H9 (cell line): ENCODE measurements around the gene UBTF. TPM values are rescaled to one million over a fixed set of nuclear protein-coding genes. Genes with fewer than 3 reads are reported as not detected.
A peak's percentile ranks its signal among the peaks of the same experiment; 100 is the strongest.

Source experiments
- DNase-seq: peaks from one replicate; pipeline ENCODE4 v3.0.0-alpha.2; 2017
- H2AFZ ChIP-seq: one replicate; pipeline ENCODE4 v1.6.1; 2013; ENCODE audit warnings: mild to moderate bottlenecking, low read length, control low read depth, moderate library complexity
- H2AK5ac ChIP-seq: 2 replicates; pipeline ENCODE4 v1.6.1; 2013; ENCODE audit warnings: low read length, control low read depth, mixed read lengths; ENCODE audit not compliant: insufficient read length
- H2BK120ac ChIP-seq: one replicate; pipeline ENCODE4 v1.6.1; 2013; ENCODE audit warnings: low read depth, mild to moderate bottlenecking, low read length, control low read depth, inconsistent platforms; ENCODE audit not compliant: poor library complexity, severe bottlenecking
- H2BK12ac ChIP-seq: 2 replicates; pipeline ENCODE4 v1.6.1; 2013; ENCODE audit warnings: low read length, control low read depth, mixed read lengths, low read depth; ENCODE audit not compliant: insufficient read length
- H2BK15ac ChIP-seq: 2 replicates; pipeline ENCODE4 v1.6.1; 2013; ENCODE audit warnings: low read depth, low read length, control low read depth
- H2BK20ac ChIP-seq: one replicate; pipeline ENCODE4 v1.6.1; 2013; ENCODE audit warnings: low read depth, mild to moderate bottlenecking, low read length, control low read depth, inconsistent platforms; ENCODE audit not compliant: poor library complexity, severe bottlenecking
- H2BK5ac ChIP-seq: 2 replicates; pipeline ENCODE4 v1.6.1; 2013; ENCODE audit warnings: low read length, control low read depth, mixed read lengths; ENCODE audit not compliant: insufficient read length
- H3K14ac ChIP-seq: 2 replicates; pipeline ENCODE4 v1.6.1; 2013; ENCODE audit warnings: low read length, control low read depth; ENCODE audit not compliant: insufficient read depth
- H3K18ac ChIP-seq: 2 replicates; pipeline ENCODE4 v1.6.1; 2013; ENCODE audit warnings: low read depth, mild to moderate bottlenecking, mixed read lengths, low read length, control low read depth; ENCODE audit not compliant: insufficient read length
- H3K23ac ChIP-seq: 2 replicates; pipeline ENCODE4 v1.6.1; 2013; ENCODE audit warnings: low read length, control low read depth, mixed read lengths, low read depth; ENCODE audit not compliant: insufficient read length
- H3K23me2 ChIP-seq: 2 replicates; pipeline ENCODE4 v1.6.1; 2013; ENCODE audit warnings: low read depth, mild to moderate bottlenecking, mixed read lengths, low read length, control low read depth; ENCODE audit not compliant: insufficient read length, poor library complexity, severe bottlenecking
- H3K27ac ChIP-seq: 2 replicates; pipeline ENCODE4 v1.5.1; 2013; ENCODE audit warnings: low read length, control low read depth, mixed read lengths, low read depth; ENCODE audit not compliant: insufficient read length
- H3K27me3 ChIP-seq: 2 replicates; pipeline ENCODE4 v1.6.1; 2013; ENCODE audit warnings: low read length, control low read depth, inconsistent platforms; ENCODE audit not compliant: insufficient read depth
- H3K4ac ChIP-seq: 2 replicates; pipeline ENCODE4 v1.6.1; 2013; ENCODE audit warnings: low read depth, mild to moderate bottlenecking, control low read depth, inconsistent platforms, low read length, moderate library complexity
- H3K4me1 ChIP-seq: 2 replicates; pipeline ENCODE4 v1.6.1; 2013; ENCODE audit warnings: low read length, control low read depth, inconsistent platforms; ENCODE audit not compliant: insufficient read depth
- H3K4me2 ChIP-seq: 2 replicates; pipeline ENCODE4 v1.6.1; 2013; ENCODE audit warnings: low read length, control low read depth, mixed read lengths; ENCODE audit not compliant: insufficient read length, insufficient read depth
- H3K56ac ChIP-seq: 2 replicates; pipeline ENCODE4 v1.6.1; 2013; ENCODE audit warnings: low read depth, mild to moderate bottlenecking, mixed read lengths, low read length, control low read depth; ENCODE audit not compliant: insufficient read length
- H3K79me1 ChIP-seq: 2 replicates; pipeline ENCODE4 v1.6.1; 2013; ENCODE audit warnings: low read depth, mild to moderate bottlenecking, moderate library complexity, low read length, control low read depth, inconsistent platforms; ENCODE audit not compliant: insufficient read depth, poor library complexity, severe bottlenecking
- H3K79me2 ChIP-seq: 2 replicates; pipeline ENCODE4 v1.6.1; 2013; ENCODE audit warnings: low read length, control low read depth, inconsistent platforms; ENCODE audit not compliant: insufficient read depth
- H3K9ac ChIP-seq: 2 replicates; pipeline ENCODE4 v1.6.1; 2013; ENCODE audit warnings: low read length, control low read depth, mixed read lengths; ENCODE audit not compliant: insufficient read length; ENCODE audit errors: extremely low read depth
- H3K9me3 ChIP-seq: one replicate; pipeline ENCODE4 v1.6.1; 2013; ENCODE audit warnings: low read depth, low read length, inconsistent platforms; ENCODE audit not compliant: control insufficient read depth
- H3T11ph ChIP-seq: one replicate; pipeline ENCODE4 v1.6.1; 2013; ENCODE audit warnings: mild to moderate bottlenecking, low read length, control low read depth, inconsistent platforms
- H4K20me1 ChIP-seq: one replicate; pipeline ENCODE4 v1.6.1; 2013; ENCODE audit not compliant: control insufficient read depth, insufficient read length, insufficient read depth
- H4K5ac ChIP-seq: 2 replicates; pipeline ENCODE4 v1.6.1; 2013; ENCODE audit warnings: low read depth, mild to moderate bottlenecking, mixed read lengths, low read length, control low read depth; ENCODE audit not compliant: insufficient read length
- H4K8ac ChIP-seq: replicated peaks from 2 replicates; pipeline ENCODE4 v1.6.1; 2013; ENCODE audit warnings: low read length, control low read depth, mixed read lengths, low read depth; ENCODE audit not compliant: insufficient read length
- H4K91ac ChIP-seq: 2 replicates; pipeline ENCODE4 v1.6.1; 2013; ENCODE audit warnings: low read depth, mild to moderate bottlenecking, moderate library complexity, mixed read lengths, low read length, control low read depth; ENCODE audit not compliant: insufficient read length
- H3K27ac Mint-ChIP-seq, 3 experiments: 2 replicates in 2 of 3; 3 replicates in 1 of 3; pipeline ENCODE4 v1.8.0; 2020 to 2021; ENCODE audit warnings: mixed read lengths in 3 of 3, mild to moderate bottlenecking in 1 of 3, moderate library complexity in 1 of 3
- H3K27me3 Mint-ChIP-seq: 2 replicates; pipeline ENCODE4 v1.8.0; 2021; ENCODE audit warnings: low read depth, mild to moderate bottlenecking, moderate library complexity, mixed read lengths
- H3K36me3 Mint-ChIP-seq, 3 experiments: 2 replicates in 2 of 3; 3 replicates in 1 of 3; pipeline ENCODE4 v1.8.0; 2020 to 2021; ENCODE audit warnings: low read depth in 3 of 3, mixed read lengths in 3 of 3; ENCODE audit not compliant: insufficient read depth in 1 of 3
- H3K4me1 Mint-ChIP-seq, 2 experiments: 2 replicates each; pipeline ENCODE4 v1.8.0; 2020; ENCODE audit warnings: mixed read lengths in 2 of 2
- H3K4me3 Mint-ChIP-seq, 2 experiments: 2 replicates in 1 of 2; 3 replicates in 1 of 2; pipeline ENCODE4 v1.8.0; 2020 to 2021; ENCODE audit warnings: mild to moderate bottlenecking in 2 of 2, mixed read lengths in 2 of 2, moderate library complexity in 1 of 2
- H3K9me3 Mint-ChIP-seq, 2 experiments: 2 replicates in 1 of 2; 3 replicates in 1 of 2; pipeline ENCODE4 v1.8.0; 2020; ENCODE audit warnings: mild to moderate bottlenecking in 2 of 2, mixed read lengths in 2 of 2, moderate library complexity in 1 of 2
- CTCF ChIP-seq: fragments of 200-600 bp; sonication (generic); conservative IDR thresholded peaks from 3 replicates; pipeline ENCODE4 v1.8.0; 2021; ENCODE audit warnings: antibody characterized with exemption, mild to moderate bottlenecking
- WGBS: extraction: QIAGEN DNeasy Blood & Tissue Kit; methylation state at CpG from one replicate; pipeline ENCODE4 v1.1.7; 2013; ENCODE audit warnings: missing lambda C conversion rate, low lambda C conversion rate, mixed read lengths; ENCODE audit not compliant: insufficient read length; ENCODE audit errors: extremely low coverage; 5-methylcytosine and 5-hydroxymethylcytosine counted together
- total RNA-seq: library from RNA; stranded (reverse); gene quantifications from 2 replicates; pipeline ENCODE4 v1.2.1, GENCODE V29; 2021

UBTF gene
- total RNA-seq, 1 experiment from 2014 or later: 151 TPM

- no peak overlapping the region for H2AFZ ChIP-seq
- DNase-seq: no peak
- H3K9me3 ChIP-seq: no peaks in the 10 kb centered on the region
- peak overlapping the region; percentile 80; the same call in 1 of the 2 replicates for H3K14ac ChIP-seq
- TF ChIP-seq CTCF: no peak
- H2BK120ac ChIP-seq: no peak overlapping the region
- H2BK12ac ChIP-seq: no peak overlapping the region
- peaks cover 32% of the 10 kb centered on the region in 2 experiments for H3K4me1 Mint-ChIP-seq
- peak overlapping the region; percentile 92 to 99 (median 99) for H3K27ac Mint-ChIP-seq
- H3K79me2 ChIP-seq: peaks cover 4% of the 10 kb centered on the region; the same call in 1 of the 2 replicates
- H3K27me3 Mint-ChIP-seq: no peaks in the 10 kb centered on the region; the same call in 1 of the 2 replicates
- peak overlapping the region; percentile 70 for H3K18ac ChIP-seq
- H3K23ac ChIP-seq: no peak overlapping the region
- no peaks in the 10 kb centered on the region for H4K20me1 ChIP-seq
- H3K56ac ChIP-seq: no peak overlapping the region
- H2BK15ac ChIP-seq: no peak overlapping the region
- H3T11ph ChIP-seq: no peak overlapping the region
- H4K8ac ChIP-seq: no peak overlapping the region
- no CpG with 5 or more reads among the region's 36 CpGs for WGBS
- H3K4me3 Mint-ChIP-seq: peak overlapping the region; percentile 90 to 92
- 0 out of 2 replicates have a peak, but pooled peaks cover 2% of the 10 kb centered on the region for H3K4me1 ChIP-seq
- H3K4me2 ChIP-seq: peak overlapping the region; percentile 65
- H4K91ac ChIP-seq: no peak overlapping the region
- no peak overlapping the region for H3K4ac ChIP-seq
- no peak overlapping the region for H2AK5ac ChIP-seq
- H3K9me3 Mint-ChIP-seq: no peaks in the 10 kb centered on the region
- H2BK5ac ChIP-seq: no peak overlapping the region
- no peaks in the 10 kb centered on the region for H3K27me3 ChIP-seq
- no peaks in the 10 kb centered on the region for H3K79me1 ChIP-seq
- H3K23me2 ChIP-seq: peaks cover 6% of the 10 kb centered on the region
- H2BK20ac ChIP-seq: no peak overlapping the region
- H4K5ac ChIP-seq: no peak overlapping the region
- H3K9ac ChIP-seq: peak overlapping the region; percentile 73
- peaks cover 12 to 27% (median 25%) of the 10 kb centered on the region in 3 experiments; a peak in 6 of 7 replicates for H3K36me3 Mint-ChIP-seq
- no peak overlapping the region for H3K27ac ChIP-seq
These were observed 18.9 kb downstream of the UBTF start for GRCh38 chr17:44200478-44201155.
